ENCODE results near the gene PLK2. TPM values are rescaled to one million over a fixed set of nuclear protein-coding genes. Genes with fewer than 3 reads are reported as not detected.
A peak's percentile ranks its signal among the peaks of the same experiment; 100 is the strongest.

The PLK2 gene
- total and polyA plus RNA-seq, 4 donors = 20.1 to 363 (median 40.9) TPM

DNA sequence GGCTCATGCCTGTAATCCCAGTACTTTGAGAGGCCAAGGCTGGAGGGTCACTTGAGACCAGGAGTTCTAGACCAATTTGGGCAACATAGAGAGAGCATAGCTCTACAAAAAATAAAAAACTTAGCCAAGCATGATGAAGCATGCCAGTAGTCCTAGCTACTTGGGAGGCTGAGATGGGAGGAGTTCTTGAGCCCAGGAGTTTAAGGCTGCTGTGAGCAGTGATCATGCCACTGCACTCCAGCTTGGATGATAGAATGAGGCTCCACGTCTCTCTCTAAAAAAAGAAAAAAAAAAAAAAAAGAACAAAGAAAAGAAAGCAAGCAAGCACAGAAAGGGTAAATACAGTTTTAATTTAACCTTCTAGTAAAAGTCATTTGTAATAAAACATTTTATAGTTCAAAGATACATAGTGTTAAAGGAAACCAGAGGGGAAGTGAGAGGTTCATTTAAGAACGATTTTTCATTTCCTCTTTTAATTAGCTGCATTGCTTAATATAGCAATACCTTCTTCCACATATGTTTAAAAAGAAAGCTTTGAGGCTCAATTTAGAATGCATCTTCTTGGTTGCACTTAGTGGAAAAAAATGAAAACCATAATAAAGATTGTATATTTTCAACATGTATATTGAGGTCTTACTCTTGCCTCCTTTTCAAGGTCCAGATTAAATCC, 46.2 kb upstream of the PLK2 start:
- Histone ChIP-seq H3K4me1 (ENCODE audit: control insufficient read depth in 5 of 5, insufficient read depth in 5 of 5, low read length in 5 of 5) (peaks cover 0 to 7% (median 0%) of the 10 kb centered on the region in 5 donors), H3K27me3 (ENCODE audit: control insufficient read depth in 3 of 3, insufficient read depth in 3 of 3, low read length in 2 of 3) (no peaks in the 10 kb centered on the region), H3K9me3 (ENCODE audit: control insufficient read depth in 4 of 4, insufficient read depth in 3 of 4, low read length in 3 of 4) (no peaks in the 10 kb centered on the region), H3K36me3 (ENCODE audit: control insufficient read depth in 4 of 4, insufficient read depth in 4 of 4, low read length in 4 of 4) (no peaks in the 10 kb centered on the region), H3K27ac (ENCODE audit: low read depth in 1 of 2, low read length in 1 of 2) (no peak overlapping the region), H3K4me3 (no peak overlapping the region), H3K9ac (ENCODE audit: insufficient read depth in 1 of 2, low read length in 2 of 2) (no peak overlapping the region)
- no peak for ATAC-seq (ENCODE audit: insufficient read depth, low FRiP score)
- TF ChIP-seq, protein P1, sequence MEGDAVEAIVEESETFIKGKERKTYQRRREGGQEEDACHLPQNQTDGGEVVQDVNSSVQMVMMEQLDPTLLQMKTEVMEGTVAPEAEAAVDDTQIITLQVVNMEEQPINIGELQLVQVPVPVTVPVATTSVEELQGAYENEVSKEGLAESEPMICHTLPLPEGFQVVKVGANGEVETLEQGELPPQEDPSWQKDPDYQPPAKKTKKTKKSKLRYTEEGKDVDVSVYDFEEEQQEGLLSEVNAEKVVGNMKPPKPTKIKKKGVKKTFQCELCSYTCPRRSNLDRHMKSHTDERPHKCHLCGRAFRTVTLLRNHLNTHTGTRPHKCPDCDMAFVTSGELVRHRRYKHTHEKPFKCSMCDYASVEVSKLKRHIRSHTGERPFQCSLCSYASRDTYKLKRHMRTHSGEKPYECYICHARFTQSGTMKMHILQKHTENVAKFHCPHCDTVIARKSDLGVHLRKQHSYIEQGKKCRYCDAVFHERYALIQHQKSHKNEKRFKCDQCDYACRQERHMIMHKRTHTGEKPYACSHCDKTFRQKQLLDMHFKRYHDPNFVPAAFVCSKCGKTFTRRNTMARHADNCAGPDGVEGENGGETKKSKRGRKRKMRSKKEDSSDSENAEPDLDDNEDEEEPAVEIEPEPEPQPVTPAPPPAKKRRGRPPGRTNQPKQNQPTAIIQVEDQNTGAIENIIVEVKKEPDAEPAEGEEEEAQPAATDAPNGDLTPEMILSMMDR (IDR thresholded peaks at IDR 0.05; ENCODE audit: control extremely low read depth, extremely low read depth) = no peak
- WGBS, 2 donors = 20 to 44% methylated on average over 2 of the region's 2 CpGs
- DNase-seq = no peak

DNA sequence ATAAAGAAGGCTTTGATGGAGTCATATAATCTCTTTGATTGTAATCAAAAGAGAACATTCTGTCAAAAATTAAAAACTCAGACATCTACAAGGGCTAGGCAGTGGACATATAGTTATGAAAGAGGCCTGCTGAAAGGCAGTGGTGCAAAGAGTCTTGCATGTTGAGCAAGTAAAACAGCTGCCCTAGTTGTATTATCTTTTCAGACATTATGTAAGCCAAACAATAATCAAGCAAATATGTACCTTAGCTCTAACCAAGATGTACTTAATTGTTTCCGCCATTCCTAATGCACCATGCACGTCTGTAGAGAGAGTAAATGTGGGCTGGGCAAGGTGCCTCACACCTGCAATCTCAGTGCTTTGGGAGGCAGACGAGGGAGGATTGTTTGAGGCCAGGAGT, 45.6 kb upstream of the PLK2 start:
- Histone ChIP-seq H3K27ac (ENCODE audit: low read depth in 1 of 2, low read length in 1 of 2) (no peak overlapping the region), H3K9ac (ENCODE audit: insufficient read depth in 1 of 2, low read length in 2 of 2) (no peak overlapping the region), H3K27me3 (ENCODE audit: control insufficient read depth in 3 of 3, insufficient read depth in 3 of 3, low read length in 2 of 3) (no peaks in the 10 kb centered on the region), H3K4me1 (ENCODE audit: control insufficient read depth in 5 of 5, insufficient read depth in 5 of 5, low read length in 5 of 5) (peaks cover 0 to 7% (median 0%) of the 10 kb centered on the region in 5 donors), H3K9me3 (ENCODE audit: control insufficient read depth in 4 of 4, insufficient read depth in 3 of 4, low read length in 3 of 4) (no peaks in the 10 kb centered on the region), H3K36me3 (ENCODE audit: control insufficient read depth in 4 of 4, insufficient read depth in 4 of 4, low read length in 4 of 4) (no peaks in the 10 kb centered on the region), H3K4me3 (no peak overlapping the region)
- WGBS, 2 donors = 30 to 63% methylated on average over 3 of the region's 3 CpGs
- TF ChIP-seq, protein P1 (IDR thresholded peaks at IDR 0.05; ENCODE audit: control extremely low read depth, extremely low read depth) = no peak
- ATAC-seq (ENCODE audit: insufficient read depth, low FRiP score) = no peak
- no peak for DNase-seq

DNA sequence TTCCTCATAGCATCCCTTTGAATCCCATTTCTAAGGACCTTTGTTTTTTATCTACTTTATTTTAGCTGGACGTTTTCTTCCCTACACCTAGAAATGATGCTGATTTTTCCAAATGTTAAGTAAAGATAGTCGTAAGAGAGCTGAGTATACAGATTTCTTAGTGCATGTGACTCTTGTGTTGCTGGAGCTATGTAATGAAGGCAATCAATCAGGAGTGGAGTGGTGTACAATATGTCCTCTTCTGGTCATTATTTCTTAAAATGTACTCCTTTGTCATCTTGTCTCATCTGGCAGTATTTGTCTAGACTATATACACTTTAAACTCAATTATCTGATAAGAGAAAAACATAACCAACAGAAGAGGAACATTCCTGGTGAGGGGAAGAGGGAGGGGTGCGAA, 44.9 kb upstream of the PLK2 start:
- no peaks in the 10 kb centered on the region for H3K36me3 ChIP-seq (ENCODE audit: control insufficient read depth in 4 of 4, insufficient read depth in 4 of 4, low read length in 4 of 4)
- no peaks in the 10 kb centered on the region for H3K27me3 ChIP-seq (ENCODE audit: control insufficient read depth in 3 of 3, insufficient read depth in 3 of 3, low read length in 2 of 3)
- no peaks in the 10 kb centered on the region for H3K9me3 ChIP-seq (ENCODE audit: control insufficient read depth in 4 of 4, insufficient read depth in 3 of 4, low read length in 3 of 4)
- H3K4me3 ChIP-seq = no peak overlapping the region
- no peak overlapping the region for H3K9ac ChIP-seq (ENCODE audit: insufficient read depth in 1 of 2, low read length in 2 of 2)
- TF ChIP-seq, protein P1 (IDR thresholded peaks at IDR 0.05; ENCODE audit: control extremely low read depth, extremely low read depth) = no peak
- DNase-seq = peak in 2 of 3 donors; percentile 31 to 44
- H3K4me1 ChIP-seq (ENCODE audit: control insufficient read depth in 5 of 5, insufficient read depth in 5 of 5, low read length in 5 of 5) = peaks cover 0 to 13% (median 5%) of the 10 kb centered on the region in 5 donors
- 40 to 50% methylated on average over 3 of the region's 3 CpGs for WGBS, 2 donors
- ATAC-seq (ENCODE audit: insufficient read depth, low FRiP score) = no peak
- no peak overlapping the region for H3K27ac ChIP-seq (ENCODE audit: low read depth in 1 of 2, low read length in 1 of 2)
